ENCODE data around the gene THYN1.
"Not testable (repeated sequence)": the region's sequence is repeated elsewhere in the genome, so short reads cannot be mapped to it uniquely, and the experiment has no call there.

The THYN1 gene

DNA sequence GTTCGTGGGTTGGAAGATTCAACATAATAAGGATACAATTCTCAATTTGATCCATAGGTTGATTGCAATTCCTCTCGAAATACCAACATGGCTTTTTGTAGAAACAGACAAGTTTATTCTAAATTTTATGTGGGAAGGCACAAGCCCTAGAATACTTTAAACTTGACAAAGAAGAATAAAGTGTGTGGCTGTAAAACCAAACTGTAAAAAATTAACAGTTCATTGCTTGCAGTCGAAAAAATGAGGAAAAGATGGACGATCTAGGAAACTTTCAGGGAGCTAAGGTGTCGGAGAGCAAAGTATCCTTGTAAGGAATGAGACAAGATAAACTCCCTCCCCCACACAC, 22.0 kb upstream of the THYN1 start:
- no peak for DNase-seq (ENCODE audit: low read depth, low spot score)

- no peak for DNase-seq (ENCODE audit: low read depth, low spot score)
Measured at GRCh38 chr11:134273317-134273712, 20.2 kb upstream of the THYN1 start.

- DNase-seq (ENCODE audit: low read depth, low spot score), result no peak
Measured at GRCh38 chr11:134272381-134273316, 19.5 kb upstream of the THYN1 start.

GRCh38 chr11:134271978-134272377, 18.8 kb upstream of the THYN1 start:
- no peak for DNase-seq (ENCODE audit: low read depth, low spot score)

DNA sequence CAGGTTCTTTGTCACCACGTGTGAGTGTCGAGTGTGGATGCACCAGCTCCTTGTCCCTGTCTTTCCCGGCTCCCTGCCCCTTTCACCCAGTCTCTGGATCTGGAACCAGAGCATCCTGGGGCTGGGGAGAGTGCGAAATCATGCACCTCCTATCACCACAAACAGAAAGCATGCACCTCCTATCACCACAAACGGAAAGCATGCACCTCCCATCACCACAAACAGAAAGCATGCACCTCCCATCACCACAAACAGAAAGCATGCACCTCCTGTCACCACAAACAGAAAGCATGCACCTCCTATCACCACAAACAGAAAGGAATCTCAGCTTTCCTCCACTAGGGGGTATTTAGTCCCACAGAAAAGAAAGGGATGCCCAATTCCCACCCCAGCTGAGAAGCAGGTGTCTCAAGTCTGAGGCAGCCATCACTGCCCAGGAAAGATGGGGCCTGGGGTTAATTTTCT, 17.1 kb upstream of the THYN1 start:
- peak; percentile 32 for DNase-seq (ENCODE audit: low read depth, low spot score)

DNA sequence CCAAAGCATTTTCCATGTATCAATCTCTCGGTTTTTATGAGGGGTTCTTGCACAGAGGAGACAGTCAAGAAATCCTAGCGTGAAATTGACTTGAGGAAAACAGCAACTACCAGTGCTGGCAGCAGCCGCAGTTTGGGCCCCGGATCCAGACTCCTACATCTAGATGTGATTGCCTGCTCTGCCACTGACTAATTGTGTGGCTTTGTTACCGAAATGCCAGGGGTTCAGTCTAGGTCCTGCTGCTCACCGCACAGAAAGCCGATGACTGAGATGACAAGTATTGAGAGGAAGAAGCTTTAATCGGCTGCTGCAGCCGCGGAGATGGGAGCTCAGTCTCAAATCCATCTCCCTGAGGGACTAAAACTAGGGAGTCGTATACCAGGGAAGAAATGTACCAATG, 14.8 kb upstream of the THYN1 start:
- no peak for DNase-seq (ENCODE audit: low read depth, low spot score)

DNA sequence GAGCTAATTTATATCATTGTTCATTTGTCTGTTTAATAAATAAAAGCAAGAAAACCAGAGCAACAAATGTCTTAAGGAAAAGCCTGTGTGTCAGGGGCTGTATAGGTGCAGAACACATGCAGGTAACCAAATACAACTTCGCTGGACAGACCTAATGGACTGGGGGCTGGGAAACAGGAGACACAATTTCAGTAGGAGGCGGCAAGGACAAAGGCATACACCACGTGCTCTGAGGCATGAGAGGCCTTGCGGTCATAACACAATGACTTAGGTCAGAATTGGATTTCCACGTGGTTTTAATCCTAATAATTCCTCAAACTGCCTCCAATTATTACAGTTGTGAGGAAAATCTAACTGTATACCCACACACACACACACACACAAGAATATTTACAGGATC, 14.3 kb upstream of the THYN1 start:
- DNase-seq (ENCODE audit: low read depth, low spot score), result no peak

DNA sequence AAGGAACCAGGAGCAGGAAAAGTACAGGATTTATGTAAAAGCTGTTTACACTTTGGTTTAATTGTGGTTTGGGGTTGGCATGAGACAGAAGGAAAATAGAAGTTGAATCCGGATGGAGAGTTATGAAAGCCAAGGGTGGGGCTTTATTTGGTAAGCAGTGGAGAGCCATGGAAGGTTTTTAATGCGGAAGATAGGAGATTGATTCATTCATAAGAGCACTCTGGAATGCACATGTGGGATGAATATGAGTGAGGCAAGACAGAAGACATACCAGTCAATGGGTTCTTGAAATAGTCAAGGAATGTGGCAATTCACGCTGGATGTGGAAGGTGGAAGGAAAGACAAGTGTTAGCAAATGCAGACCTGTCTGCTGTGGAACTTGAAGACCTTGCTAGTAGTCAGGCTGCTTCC, 13.7 kb upstream of the THYN1 start:
- DNase-seq (ENCODE audit: low read depth, low spot score), result peak; percentile 68

DNA sequence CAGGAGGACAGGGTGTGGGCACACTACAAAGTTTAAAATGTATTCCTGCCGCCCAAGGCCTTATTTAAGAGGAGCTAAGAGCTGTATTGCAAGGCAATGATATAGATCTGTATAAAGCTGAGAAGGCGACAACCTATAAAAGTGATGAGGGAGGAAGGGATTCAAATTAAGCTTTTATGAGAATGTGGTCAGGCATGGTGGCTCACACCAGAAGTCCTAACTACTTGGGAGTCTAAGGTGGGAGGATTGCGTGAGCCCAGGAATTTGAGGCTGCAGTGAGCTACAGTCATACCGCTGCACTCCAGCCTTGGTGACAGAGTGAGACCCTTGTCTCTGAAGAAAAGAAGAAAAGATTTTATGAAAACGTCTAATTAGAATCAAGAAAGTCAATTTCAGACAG, 13.3 kb upstream of the THYN1 start:
- no peak for DNase-seq (ENCODE audit: low read depth, low spot score)

DNA sequence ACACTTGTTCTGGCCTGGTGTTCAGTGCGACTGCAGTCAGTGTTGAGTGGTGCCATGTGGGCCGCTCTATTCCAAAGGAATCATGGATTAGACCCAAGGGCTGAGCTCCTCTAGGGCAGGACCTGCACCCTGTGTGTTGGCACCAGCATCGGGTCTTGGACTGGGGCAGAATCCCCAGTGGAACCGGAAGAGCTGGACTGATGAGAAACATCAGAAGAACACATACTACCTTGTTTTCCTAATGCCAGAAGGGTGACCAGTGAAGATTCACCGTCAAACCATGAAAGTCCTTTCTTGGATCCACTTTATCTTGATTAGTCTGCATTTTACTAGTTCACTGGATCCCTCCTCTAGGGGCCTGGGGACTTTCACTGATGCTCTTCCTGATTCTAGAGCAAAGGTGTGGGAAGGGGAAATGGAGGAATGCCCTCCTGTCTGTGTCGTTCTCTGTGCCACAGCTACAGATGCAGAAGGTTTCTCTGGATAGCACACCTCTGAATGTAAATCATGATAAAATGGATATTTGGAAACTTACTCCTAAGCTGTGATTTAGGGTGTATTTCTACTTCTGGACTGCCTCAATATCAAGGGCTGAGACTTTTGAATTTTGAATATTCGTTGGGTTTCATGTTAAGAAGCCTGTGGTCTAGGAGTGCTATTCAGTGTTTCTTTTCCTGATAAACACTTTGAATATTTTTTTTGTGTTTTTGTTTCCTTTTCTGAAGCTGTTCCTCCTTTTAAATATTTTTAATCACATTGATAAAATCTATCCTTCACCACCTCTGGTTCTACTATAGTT, 12.0 kb upstream of the THYN1 start:
- no peak for DNase-seq (ENCODE audit: low read depth, low spot score)

- peak; percentile 34 for DNase-seq (ENCODE audit: low read depth, low spot score)
Measured at GRCh38 chr11:134261626-134262488, 8.7 kb upstream of the THYN1 start.

DNA sequence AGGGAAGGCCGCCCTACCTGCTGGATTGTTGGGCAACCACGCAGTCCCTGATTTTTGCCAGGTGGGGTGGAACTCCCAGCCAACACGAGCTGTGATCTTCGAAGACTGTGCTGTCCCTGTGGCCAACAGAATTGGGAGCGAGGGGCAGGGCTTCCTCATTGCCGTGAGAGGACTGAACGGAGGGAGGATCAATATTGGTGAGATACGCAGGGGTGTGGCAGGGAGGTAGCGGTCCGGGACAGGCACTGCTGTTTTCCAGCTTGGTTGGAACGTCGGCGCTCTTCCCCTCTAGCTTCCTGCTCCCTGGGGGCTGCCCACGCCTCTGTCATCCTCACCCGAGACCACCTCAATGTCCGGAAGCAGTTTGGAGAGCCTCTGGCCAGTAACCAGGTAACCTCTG, 7.8 kb upstream of the THYN1 start:
- DNase-seq (ENCODE audit: low read depth, low spot score), result no peak

DNA sequence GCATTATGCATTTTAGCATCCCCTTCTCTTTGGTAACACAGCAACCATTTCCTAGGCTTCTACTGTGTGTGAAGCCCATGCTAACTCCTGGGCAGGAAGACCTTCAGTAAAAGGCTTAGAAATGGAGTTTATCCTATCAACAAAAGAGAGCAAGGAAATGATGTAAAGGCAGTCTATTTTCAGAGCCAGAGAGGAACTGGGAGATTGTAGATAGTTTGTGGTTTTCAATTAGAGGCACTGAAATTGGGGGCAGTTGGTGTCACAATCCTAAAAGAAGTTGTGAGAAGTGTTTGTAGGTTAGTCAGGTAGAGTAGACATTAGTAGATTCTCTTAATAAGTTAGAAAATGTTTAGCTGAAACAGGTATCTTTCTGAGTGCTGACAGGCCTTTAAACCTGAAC, 7.4 kb upstream of the THYN1 start:
- DNase-seq (ENCODE audit: low read depth, low spot score), result no peak

GRCh38 chr11:134258577-134258976, 5.4 kb upstream of the THYN1 start:
- DNase-seq (ENCODE audit: low read depth, low spot score), result no peak

DNA sequence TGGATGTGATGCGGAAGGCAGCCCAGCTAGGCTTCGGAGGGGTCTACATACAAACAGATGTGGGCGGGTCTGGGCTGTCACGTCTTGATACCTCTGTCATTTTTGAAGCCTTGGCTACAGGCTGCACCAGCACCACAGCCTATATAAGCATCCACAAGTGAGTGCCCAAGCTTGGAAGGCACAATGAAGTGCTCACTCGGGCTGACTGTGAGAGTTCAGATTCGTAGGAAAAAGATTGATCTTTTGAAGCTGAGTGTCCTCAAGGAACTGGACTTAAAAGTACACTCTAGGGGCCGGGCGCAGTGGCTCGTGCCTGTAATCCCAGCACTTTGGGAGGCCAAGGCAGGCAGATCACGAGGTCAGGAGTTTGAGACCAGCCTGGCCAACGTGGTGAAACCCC, 3.9 kb upstream of the THYN1 start:
- no peak for DNase-seq (ENCODE audit: low read depth, low spot score)

- not testable (repeated sequence) for DNase-seq (ENCODE audit: low read depth, low spot score)
Measured at GRCh38 chr11:134255184-134255561, 2.0 kb upstream of the THYN1 start.

GRCh38 chr11:134254433-134255183, 1.5 kb upstream of the THYN1 start:
- DNase-seq (ENCODE audit: low read depth, low spot score), result no peak

GRCh38 chr11:134252346-134253187, 585 bp downstream of the THYN1 start:
- peak; percentile 13 for DNase-seq (ENCODE audit: low read depth, low spot score)

GRCh38 chr11:134250675-134251074, 2.5 kb downstream of the THYN1 start:
- DNase-seq (ENCODE audit: low read depth, low spot score), result no peak

GRCh38 chr11:134250246-134250645, 2.9 kb downstream of the THYN1 start:
- DNase-seq (ENCODE audit: low read depth, low spot score), result no peak
